ENCODE measurements around the gene KRT8. TPM values are rescaled to one million over a fixed set of nuclear protein-coding genes. Genes with fewer than 3 reads are reported as not detected.

Gene KRT8
- total and polyA plus RNA-seq, 2 of the 13 experiments (the other 11 are each of a cell fraction or from before 2014, with no cell fraction given), result 498 to 718 TPM

GRCh38 chr12:52895726-52896189 is 9.1 kb downstream of the KRT8 start:
- Histone ChIP-seq H3K4me3 (replicated peaks in 1 of 3; ENCODE audit: insufficient read depth in 1 of 3, low read depth in 2 of 3, low read length in 3 of 3) (no peak overlapping the region), H3K4me2 (ENCODE audit: low read depth, low read length) (no peak overlapping the region), H3K79me2 (ENCODE audit: insufficient read depth, low read length) (peaks cover 8% of the 10 kb centered on the region), H3K4me1 (ENCODE audit: insufficient read depth, low read length) (peaks cover 51% of the 10 kb centered on the region), H3K9me3 (ENCODE audit: low read length) (no peaks in the 10 kb centered on the region), H3K9ac (ENCODE audit: insufficient read depth, low read depth, low read length) (no peak overlapping the region), H4K20me1 (ENCODE audit: insufficient read depth, low read length) (peaks cover 40% of the 10 kb centered on the region), H2AFZ (ENCODE audit: low read length) (no peak overlapping the region), H3K36me3 (replicated peaks in 1 of 2; ENCODE audit: control insufficient read depth in 1 of 2, insufficient read depth in 2 of 2, low read length in 2 of 2) (peaks cover 14 to 40% of the 10 kb centered on the region in 2 experiments), H3K27ac (ENCODE audit: extremely low read length, insufficient read depth, low read length) (peak overlapping the region; percentile 36), H3K27me3 (ENCODE audit: control insufficient read depth in 1 of 2, insufficient read depth in 2 of 2, low read length in 2 of 2) (no peaks in the 10 kb centered on the region)
- no peak for DNase-seq (ENCODE audit: low spot score)
- FAIRE-seq, result no peak
- 0% methylated on average over 1 of the region's 2 CpGs for WGBS (ENCODE audit: low lambda C conversion rate)
- ChIA-PET POLR2A (interaction anchor here (0.9 to 18.0 kb wide), 9 partner anchors 9 to 97 kb away, joined by 3 to 437 read pairs (median 17); partner anchors contain the start of genes KRT18 and KRT8), CTCF (ENCODE audit: low intra/inter-chr PET ratio, low total read pairs) (interaction anchor here (0.8 to 1.0 kb wide), 3 partner anchors 12 to 85 kb away, joined by 3 to 5 read pairs (median 3); no protein-coding TSS in a partner anchor)
- intact Hi-C loops (cut with micrococcal nuclease; ENCODE audit: unreplicated experiment), result no loop called here
- in situ Hi-C loops (cut with HindIII; ENCODE audit: extremely low pct_ligation_motif_present, low pct_unique_long_range_greater_than_20kb), result no loop called here
- ATAC-seq, result peak; percentile 61
- no TSS peak for BruUV-seq (replicated peaks)
- no peak for TF ChIP-seq TP53 (CRISPR knock-in tag; conservative IDR thresholded peaks at IDR 0.05)
- no peak for TF ChIP-seq TBX3 (IDR thresholded peaks at IDR 0.05; ENCODE audit: borderline replicate concordance)
- TF ChIP-seq RBFOX2 (IDR thresholded peaks at IDR 0.05; ENCODE audit: low read depth, low read length), result no peak
- TF ChIP-seq ZNF12 (CRISPR knock-in tag; IDR thresholded peaks at IDR 0.05), result no peak
- peak; percentile 8 for TF ChIP-seq ZEB1 (IDR thresholded peaks at IDR 0.05; ENCODE audit: insufficient replicate concordance, low read depth)
- TF ChIP-seq THAP8 (CRISPR knock-in tag; IDR thresholded peaks at IDR 0.05; ENCODE audit: borderline replicate concordance), result no peak
- TF ChIP-seq NAIF1 (CRISPR knock-in tag; IDR thresholded peaks at IDR 0.05; ENCODE audit: borderline replicate concordance), result 0 out of 2 replicates have a peak, but pooled peaks have one; percentile 10
- no peak for TF ChIP-seq ZBTB3 (CRISPR knock-in tag; IDR thresholded peaks at IDR 0.05; ENCODE audit: borderline replicate concordance, low read depth)
- TF ChIP-seq PRMT3 (CRISPR knock-in tag; IDR thresholded peaks at IDR 0.05; ENCODE audit: borderline replicate concordance, low read depth), result no peak
- no peak for TF ChIP-seq ZBTB25 (CRISPR knock-in tag; IDR thresholded peaks at IDR 0.05)
- TF ChIP-seq MIXL1 (CRISPR knock-in tag; IDR thresholded peaks at IDR 0.05), result no peak
- TF ChIP-seq ZBTB4 (CRISPR knock-in tag; IDR thresholded peaks at IDR 0.05; ENCODE audit: borderline replicate concordance), result no peak
- TF ChIP-seq ZBTB37 (CRISPR knock-in tag; IDR thresholded peaks at IDR 0.05), result 0 out of 2 replicates have a peak, but pooled peaks have one; percentile 3
- TF ChIP-seq RAD21 (CRISPR knock-in tag; IDR thresholded peaks at IDR 0.05), result peak; percentile 43; the same call in 1 of the 2 replicates
- 0 out of 2 replicates have a peak, but pooled peaks have one; percentile 12 for TF ChIP-seq MEF2D (CRISPR knock-in tag; IDR thresholded peaks at IDR 0.05)
- peak; percentile 25; the same call in 1 of the 2 replicates for TF ChIP-seq ZNF543 (CRISPR knock-in tag; IDR thresholded peaks at IDR 0.05)
